Epithelial cell of proximal tubule (primary cell): Measurements from ENCODE around the gene GFRA4. TPM values are rescaled to one million over a fixed set of nuclear protein-coding genes. Genes with fewer than 3 reads are reported as not detected.

Experiments
- DNase-seq: peaks from one replicate; pipeline ENCODE4 v3.0.0-alpha.2; 2011; ENCODE audit warnings: low read depth
- H3K4me3 ChIP-seq: 2 replicates; pipeline ENCODE4 v1.5.1; 2011; ENCODE audit warnings: low read depth, mild to moderate bottlenecking, low read length
- total RNA-seq: library from RNA; depleted of rRNA; stranded (reverse); fragments of >200 nt; gene quantifications from 2 replicates; pipeline ENCODE4 v1.2.3, GENCODE V29; 2015
- TF ChIP-seq, protein P1 (sequence below): conservative IDR thresholded peaks from 2 replicates; pipeline ENCODE4 v1.5.1; 2012; ENCODE audit warnings: low read depth, mild to moderate bottlenecking, low read length

The GFRA4 gene
- total RNA-seq, 1 donor from 2014 or later: not detected

DNA sequence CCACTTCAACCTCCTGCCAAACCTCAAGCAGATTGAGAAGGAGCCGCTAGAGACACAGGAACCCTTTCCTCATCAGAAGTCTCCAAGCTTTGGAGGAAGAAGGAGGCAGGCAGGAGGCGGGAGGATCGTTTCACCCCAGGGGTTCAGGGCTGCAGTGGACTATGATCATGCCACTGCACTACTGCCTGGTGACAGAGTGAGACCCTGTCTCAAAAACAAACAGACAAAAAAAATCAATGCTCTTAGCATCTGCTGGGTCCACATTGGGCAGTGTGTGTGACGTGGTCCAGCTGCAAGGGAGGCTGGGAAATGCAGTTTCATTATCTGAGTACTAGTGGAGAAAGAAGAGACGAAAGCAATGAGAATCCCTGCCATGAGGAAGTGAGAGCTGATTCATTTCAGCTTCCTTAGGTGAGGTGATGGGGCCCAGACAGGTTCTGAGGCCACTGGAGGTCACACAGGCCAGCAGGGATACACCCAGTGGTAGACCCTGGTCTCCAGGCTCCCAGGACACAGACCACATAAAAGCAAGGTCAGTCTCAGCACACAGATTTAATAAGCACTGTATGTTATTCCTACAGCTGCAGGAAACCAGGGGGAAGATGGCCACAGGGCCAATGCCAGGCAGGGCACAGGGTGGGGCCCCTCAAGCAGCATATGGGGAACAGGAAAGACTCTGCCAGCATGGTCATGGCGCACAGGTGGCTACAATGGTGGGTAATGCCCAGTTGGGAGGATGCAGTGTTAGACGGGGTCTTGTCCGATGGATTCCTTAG, 4.3 kb downstream of the GFRA4 start:
- DNase-seq: no peak
- TF ChIP-seq, protein P1, sequence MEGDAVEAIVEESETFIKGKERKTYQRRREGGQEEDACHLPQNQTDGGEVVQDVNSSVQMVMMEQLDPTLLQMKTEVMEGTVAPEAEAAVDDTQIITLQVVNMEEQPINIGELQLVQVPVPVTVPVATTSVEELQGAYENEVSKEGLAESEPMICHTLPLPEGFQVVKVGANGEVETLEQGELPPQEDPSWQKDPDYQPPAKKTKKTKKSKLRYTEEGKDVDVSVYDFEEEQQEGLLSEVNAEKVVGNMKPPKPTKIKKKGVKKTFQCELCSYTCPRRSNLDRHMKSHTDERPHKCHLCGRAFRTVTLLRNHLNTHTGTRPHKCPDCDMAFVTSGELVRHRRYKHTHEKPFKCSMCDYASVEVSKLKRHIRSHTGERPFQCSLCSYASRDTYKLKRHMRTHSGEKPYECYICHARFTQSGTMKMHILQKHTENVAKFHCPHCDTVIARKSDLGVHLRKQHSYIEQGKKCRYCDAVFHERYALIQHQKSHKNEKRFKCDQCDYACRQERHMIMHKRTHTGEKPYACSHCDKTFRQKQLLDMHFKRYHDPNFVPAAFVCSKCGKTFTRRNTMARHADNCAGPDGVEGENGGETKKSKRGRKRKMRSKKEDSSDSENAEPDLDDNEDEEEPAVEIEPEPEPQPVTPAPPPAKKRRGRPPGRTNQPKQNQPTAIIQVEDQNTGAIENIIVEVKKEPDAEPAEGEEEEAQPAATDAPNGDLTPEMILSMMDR: no peak
- no peak overlapping the region for H3K4me3 ChIP-seq

- TF ChIP-seq, protein P1: no peak
- no peak for DNase-seq
- no peak overlapping the region for H3K4me3 ChIP-seq
Observed at GRCh38 chr20:3658019-3658715, 5.0 kb downstream of the GFRA4 start.

- no peak overlapping the region for H3K4me3 ChIP-seq
- DNase-seq: no peak
- TF ChIP-seq, protein P1: no peak
Observed at GRCh38 chr20:3655131-3655405, 8.1 kb downstream of the GFRA4 start.

DNA sequence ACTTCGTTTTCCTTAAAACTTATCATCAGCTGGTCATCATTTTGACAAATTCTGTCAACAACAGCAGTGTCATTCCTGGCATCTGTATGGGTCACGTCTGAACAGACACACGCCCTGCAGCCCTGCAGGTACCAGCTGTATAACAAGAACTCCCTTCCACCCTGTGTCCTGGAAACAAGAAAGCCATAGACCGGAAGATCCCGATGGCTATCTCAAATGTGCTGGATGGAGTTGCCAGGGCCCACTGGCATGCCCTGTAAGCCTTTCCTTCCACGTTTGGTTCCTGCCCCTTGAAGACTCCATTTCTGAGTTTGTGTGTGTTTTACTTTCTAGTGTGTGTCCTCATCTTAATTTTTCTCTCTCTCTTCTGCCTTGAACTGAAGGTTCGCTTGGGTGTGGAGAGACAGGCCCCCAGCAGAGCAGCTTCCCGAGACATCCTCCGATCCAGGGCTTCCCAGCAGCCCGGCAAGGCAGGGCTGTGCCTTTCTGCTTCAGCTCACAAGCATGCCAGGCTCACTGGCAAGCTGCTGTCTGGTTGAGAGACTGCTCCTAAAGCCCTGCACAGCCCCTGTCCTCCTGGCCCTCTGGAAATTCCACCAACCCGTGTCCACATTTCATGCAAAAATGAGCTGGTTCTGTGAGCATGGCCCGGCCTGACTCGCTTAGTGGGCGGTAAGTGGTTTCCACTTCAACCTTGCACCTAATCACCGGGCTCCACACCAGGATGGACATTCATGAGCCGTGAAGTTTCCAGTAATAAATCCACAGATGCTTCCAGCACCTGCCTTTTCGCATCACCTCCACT, 8.7 kb downstream of the GFRA4 start:
- TF ChIP-seq, protein P1: no peak
- no peak overlapping the region for H3K4me3 ChIP-seq
- DNase-seq: peak; percentile 33

DNA sequence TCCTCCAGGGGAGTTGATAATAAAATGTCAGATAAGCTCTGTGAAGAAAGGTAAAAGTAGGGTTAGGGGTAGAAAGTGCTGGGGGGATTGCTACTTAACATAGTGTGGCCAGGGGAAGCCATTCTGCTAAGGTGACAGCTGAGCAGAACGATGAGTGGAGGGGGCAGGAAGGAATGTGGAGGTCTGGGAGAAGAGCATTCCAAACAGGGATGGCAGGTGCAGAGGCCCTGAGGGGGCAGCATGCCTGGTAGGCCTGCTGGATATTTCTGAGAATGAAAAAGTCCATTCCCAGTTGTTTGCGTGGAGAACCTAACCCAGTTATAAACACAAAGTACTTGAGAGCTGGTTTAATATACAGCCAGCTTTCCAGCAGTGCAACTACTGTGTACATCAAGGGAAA, 9.3 kb downstream of the GFRA4 start:
- no peak for DNase-seq

DNA sequence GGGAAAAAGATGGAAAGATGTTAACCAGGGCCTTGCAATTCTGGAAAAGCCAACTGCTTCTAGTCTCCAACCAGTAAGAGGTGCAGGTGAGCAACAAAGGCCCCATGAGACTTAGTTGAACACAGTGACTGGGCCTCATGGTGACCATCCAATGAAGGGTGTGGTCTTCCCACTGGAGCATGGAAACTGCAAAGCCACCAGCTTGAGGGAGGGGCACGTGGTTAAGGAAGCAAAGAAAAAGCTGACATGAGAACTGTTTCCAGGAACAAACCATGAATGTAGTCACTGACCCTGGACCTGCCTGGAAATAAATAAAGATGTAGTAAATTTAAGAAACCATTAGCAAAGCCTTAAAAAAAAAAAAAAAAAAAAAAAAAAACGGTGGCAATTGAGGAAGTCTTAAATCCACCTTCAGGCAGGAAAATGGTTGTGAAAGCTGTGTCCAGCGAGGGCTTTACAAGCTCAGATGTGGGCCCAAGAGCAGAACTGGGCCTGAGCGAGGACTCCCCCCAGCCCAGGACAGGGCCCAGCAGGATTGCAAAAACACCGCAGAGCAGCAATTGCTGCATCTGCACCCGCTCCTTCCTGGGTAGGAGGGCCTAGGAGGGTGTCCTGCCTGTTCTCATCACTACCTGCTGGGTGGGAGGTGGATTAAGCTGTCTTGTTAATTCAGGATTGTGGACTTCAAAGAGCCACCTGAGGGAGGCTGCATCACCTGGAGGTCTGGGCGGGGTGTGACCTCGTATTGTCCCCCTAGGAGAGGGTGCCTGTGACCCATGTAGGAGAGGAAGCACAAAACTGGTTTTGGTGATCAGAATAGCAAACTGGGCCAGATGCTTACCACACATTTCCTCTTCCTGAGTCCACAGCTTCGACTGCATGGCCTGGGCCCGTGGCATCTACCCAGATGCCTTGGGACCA, 10.3 kb downstream of the GFRA4 start:
- TF ChIP-seq, protein P1: no peak
- no peak overlapping the region for H3K4me3 ChIP-seq
- no peak for DNase-seq

More for the DNA sequence above, 9.3 kb downstream of the GFRA4 start:
- TF ChIP-seq, protein P1: no peak
- no peak overlapping the region for H3K4me3 ChIP-seq
